Fibroblast of mammary gland (primary cell): ENCODE results near the gene PBLD.

Experiments used
- DNase-seq: peaks from one replicate; pipeline ENCODE4 v3.0.0-alpha.2; 2010; ENCODE audit warnings: low read depth
- H3K4me3 ChIP-seq: 2 replicates; pipeline ENCODE4 v1.5.1; 2011; ENCODE audit warnings: low read depth, mild to moderate bottlenecking, low read length, moderate library complexity; ENCODE audit not compliant: control insufficient read depth
- CTCF ChIP-seq: conservative IDR thresholded peaks from 2 replicates; pipeline ENCODE4 v1.5.1; 2011; ENCODE audit warnings: low read depth, low read length, inconsistent platforms; ENCODE audit not compliant: control insufficient read depth, insufficient read depth

PBLD gene

GRCh38 chr10:68301790-68302502, 30.8 kb downstream of the PBLD start:
- no peak overlapping the region for H3K4me3 ChIP-seq
- DNase-seq: peak; percentile 75
- TF ChIP-seq CTCF: peak; percentile 63

GRCh38 chr10:68301301-68301700, 31.4 kb downstream of the PBLD start:
- TF ChIP-seq CTCF: no peak
- H3K4me3 ChIP-seq: no peak overlapping the region
- no peak for DNase-seq

- no peak overlapping the region for H3K4me3 ChIP-seq
- DNase-seq: peak; percentile 61
- TF ChIP-seq CTCF: no peak
These were observed 35.7 kb downstream of the PBLD start for GRCh38 chr10:68296843-68297663.

GRCh38 chr10:68290736-68291135, 42.0 kb downstream of the PBLD start:
- no peak overlapping the region for H3K4me3 ChIP-seq
- TF ChIP-seq CTCF: no peak
- no peak for DNase-seq

- no peak for TF ChIP-seq CTCF
- no peak overlapping the region for H3K4me3 ChIP-seq
- no peak for DNase-seq
These were observed 44.0 kb downstream of the PBLD start for GRCh38 chr10:68288717-68289116.

GRCh38 chr10:68284062-68285001, 48.4 kb downstream of the PBLD start:
- TF ChIP-seq CTCF: no peak
- H3K4me3 ChIP-seq: no peak overlapping the region
- DNase-seq: peak; percentile 7
